ENCODE measurements around the gene RNF217. TPM values are rescaled to one million over a fixed set of nuclear protein-coding genes. Genes with fewer than 3 reads are reported as not detected.

RNF217 gene
- total and polyA plus RNA-seq, 2 donors from 2014 or later: 3.1 to 18.7 TPM

GRCh38 chr6:125099211-125100073, 137.2 kb downstream of the RNF217 start:
- H3K27me3 ChIP-seq (ENCODE audit: control insufficient read depth, insufficient read depth, low read length): no peaks in the 10 kb centered on the region
- no peaks in the 10 kb centered on the region for H3K36me3 ChIP-seq (ENCODE audit: control insufficient read depth in 2 of 3, insufficient read depth in 3 of 3, low read length in 3 of 3)
- FAIRE-seq (no peak), DNase-seq (peak; percentile 69 to 83 (median 77))
- no peak for TF ChIP-seq CTCF (IDR thresholded peaks at IDR 0.05; ENCODE audit: borderline replicate concordance, extremely low read depth, insufficient read depth)
- intact Hi-C loops (cut with DNase I): no loop called here
- no peak overlapping the region for H3K9ac ChIP-seq (ENCODE audit: low read length in 3 of 3)
- H3K4me3 ChIP-seq (ENCODE audit: low read length in 3 of 3): peak overlapping the region; percentile 30 to 56 (median 47)
- no peak overlapping the region for H3K27ac ChIP-seq (ENCODE audit: low read depth in 2 of 2, low read length in 2 of 2)
- no peaks in the 10 kb centered on the region for H3K9me3 ChIP-seq (ENCODE audit: control insufficient read depth in 2 of 3, insufficient read depth in 1 of 3, low read length in 3 of 3)
- no peaks in the 10 kb centered on the region for H3K4me1 ChIP-seq (ENCODE audit: control insufficient read depth in 2 of 3, insufficient read depth in 2 of 3, low read depth in 1 of 3, low read length in 3 of 3)

GRCh38 chr6:125100074-125100652, 137.9 kb downstream of the RNF217 start:
- intact Hi-C loops (cut with DNase I): no loop called here
- Histone ChIP-seq H3K9me3 (ENCODE audit: control insufficient read depth in 2 of 3, insufficient read depth in 1 of 3, low read length in 3 of 3) (no peaks in the 10 kb centered on the region), H3K36me3 (ENCODE audit: control insufficient read depth in 2 of 3, insufficient read depth in 3 of 3, low read length in 3 of 3) (no peaks in the 10 kb centered on the region), H3K27ac (ENCODE audit: low read depth in 2 of 2, low read length in 2 of 2) (no peak overlapping the region), H3K4me1 (ENCODE audit: control insufficient read depth in 2 of 3, insufficient read depth in 2 of 3, low read depth in 1 of 3, low read length in 3 of 3) (no peaks in the 10 kb centered on the region), H3K27me3 (ENCODE audit: control insufficient read depth, insufficient read depth, low read length) (no peaks in the 10 kb centered on the region), H3K9ac (ENCODE audit: low read length in 3 of 3) (no peak overlapping the region), H3K4me3 (ENCODE audit: low read length in 3 of 3) (peak overlapping the region in 2 of 3 donors; percentile 47 to 56)
- FAIRE-seq (no peak), DNase-seq (peak in 1 of 5 donors; percentile 31)
- TF ChIP-seq CTCF (IDR thresholded peaks at IDR 0.05; ENCODE audit: borderline replicate concordance, extremely low read depth, insufficient read depth): no peak

- H3K9ac ChIP-seq (ENCODE audit: low read length in 3 of 3): no peak overlapping the region
- H3K4me3 ChIP-seq (ENCODE audit: low read length in 3 of 3): no peak overlapping the region
- H3K4me1 ChIP-seq (ENCODE audit: control insufficient read depth in 2 of 3, insufficient read depth in 2 of 3, low read depth in 1 of 3, low read length in 3 of 3): no peaks in the 10 kb centered on the region
- no peak for TF ChIP-seq CTCF (IDR thresholded peaks at IDR 0.05; ENCODE audit: borderline replicate concordance, extremely low read depth, insufficient read depth)
- H3K27me3 ChIP-seq (ENCODE audit: control insufficient read depth, insufficient read depth, low read length): no peaks in the 10 kb centered on the region
- H3K27ac ChIP-seq (ENCODE audit: low read depth in 2 of 2, low read length in 2 of 2): no peak overlapping the region
- no peaks in the 10 kb centered on the region for H3K36me3 ChIP-seq (ENCODE audit: control insufficient read depth in 2 of 3, insufficient read depth in 3 of 3, low read length in 3 of 3)
- no peaks in the 10 kb centered on the region for H3K9me3 ChIP-seq (ENCODE audit: control insufficient read depth in 2 of 3, insufficient read depth in 1 of 3, low read length in 3 of 3)
- DNase-seq (no peak), FAIRE-seq (no peak)
- intact Hi-C loops (cut with DNase I): no loop called here
Observed at GRCh38 chr6:125101128-125101527, 138.9 kb downstream of the RNF217 start.

All from kidney (tissue), 14 donors.